OCI-LY7 (cell line): Measurements from ENCODE around the gene STX18. TPM values are rescaled to one million over a fixed set of nuclear protein-coding genes. Genes with fewer than 3 reads are reported as not detected.

Source experiments
- BruUV-seq: library from RNA; stranded (reverse); fragments of 400-500 nt; replicated peaks from 2 replicates; lab custom pipeline; 2021; lab: Mats Ljungman, UMichigan
- CTCF ChIA-PET: fragments of 300-600 bp; sonication (Branson Sonifier 250); formaldehyde crosslinking; loops from one replicate; lab custom pipeline; 2022; ENCODE audit warnings: antibody characterized with exemption; ENCODE audit not compliant: unreplicated experiment; lab: Charles Lee
- POLR2A ChIA-PET: fragments of 300-600 bp; sonication (Branson Sonifier 250); formaldehyde crosslinking; loops from one replicate; lab custom pipeline; 2022; ENCODE audit warnings: antibody characterized with exemption; lab: Charles Lee
- DNase-seq: peaks from one replicate; pipeline ENCODE4 v3.0.0-alpha.2; 2015; ENCODE audit warnings: low spot score
- H2AFZ ChIP-seq: fragments of 200-600 bp; sonication (generic), shearing (Covaris generic); 2 replicates; pipeline ENCODE4 v1.6.1; 2014; ENCODE audit warnings: mild to moderate bottlenecking, antibody characterized with exemption, low read length, moderate library complexity
- H3K27ac ChIP-seq: fragments of 200-600 bp; sonication (generic); 2 replicates; pipeline ENCODE4 v1.5.1; 2014; ENCODE audit warnings: mixed run types, low read depth, mild to moderate bottlenecking, moderate library complexity, low read length, inconsistent platforms; ENCODE audit not compliant: poor library complexity, severe bottlenecking
- H3K36me3 ChIP-seq: fragments of 200-600 bp; sonication (generic); 2 replicates; pipeline ENCODE4 v1.6.1; 2014; ENCODE audit warnings: mild to moderate bottlenecking, antibody characterized with exemption, low read length, moderate library complexity, mixed read lengths; ENCODE audit not compliant: insufficient read depth
- H3K4me1 ChIP-seq: fragments of 200-600 bp; sonication (generic); 2 replicates; pipeline ENCODE4 v1.5.1; 2014; ENCODE audit warnings: mild to moderate bottlenecking, low read length; ENCODE audit not compliant: insufficient read depth, poor library complexity, severe bottlenecking
- H3K4me2 ChIP-seq: fragments of 200-600 bp; sonication (generic); 2 replicates; pipeline ENCODE4 v1.6.1; 2014; ENCODE audit warnings: mild to moderate bottlenecking, low read length
- H3K4me3 ChIP-seq: fragments of 200-600 bp; sonication (generic); 2 replicates; pipeline ENCODE4 v1.5.1; 2014; ENCODE audit warnings: mild to moderate bottlenecking, low read depth, low read length; ENCODE audit not compliant: poor library complexity, severe bottlenecking
- H3K79me2 ChIP-seq: fragments of 200-600 bp; sonication (generic); 2 replicates; pipeline ENCODE4 v1.6.1; 2016; ENCODE audit warnings: low read depth, mild to moderate bottlenecking, low read length, moderate library complexity, mixed read lengths; ENCODE audit not compliant: insufficient read depth
- H3K9me2 ChIP-seq: fragments of 200-600 bp; sonication (generic); 2 replicates; pipeline ENCODE4 v1.6.1; 2016; ENCODE audit warnings: mild to moderate bottlenecking, low read length, mixed read lengths; ENCODE audit not compliant: insufficient read depth
- H3K9me3 ChIP-seq: fragments of 200-600 bp; sonication (generic); 2 replicates; pipeline ENCODE4 v1.6.1; 2014; ENCODE audit warnings: mild to moderate bottlenecking, mixed run types, low read length, mixed read lengths
- H4K20me1 ChIP-seq: fragments of 200-600 bp; sonication (generic); 2 replicates; pipeline ENCODE4 v1.6.1; 2014; ENCODE audit warnings: mild to moderate bottlenecking, antibody characterized with exemption, low read length, moderate library complexity, mixed read lengths; ENCODE audit not compliant: insufficient read depth
- EZH2phosphoT487 ChIP-seq: fragments of 200-600 bp; sonication (generic); IDR thresholded peaks from 2 replicates; pipeline ENCODE4 v1.6.1; 2018; ENCODE audit warnings: low read depth, borderline replicate concordance, mild to moderate bottlenecking, mixed run types, antibody characterized with exemption, low read length, moderate library complexity, mixed read lengths
- intact Hi-C: fragments of 100-400 bp; cut with micrococcal nuclease; formaldehyde crosslinking; loops from one replicate; pipeline ENCODE4 v1.10.0; 2022; ENCODE audit not compliant: unreplicated experiment
- total RNA-seq, 2 experiments: library from RNA; depleted of rRNA in 1 of 2; stranded (reverse); fragments of >200 nt in 1 of 2; shearing (Covaris generic) in 1 of 2; gene quantifications; 2 replicates each; pipeline ENCODE4 v1.2.3, GENCODE V29; 2014 to 2022
- TF ChIP-seq, protein P1 (sequence below): fragments of 200-600 bp; sonication (generic); conservative IDR thresholded peaks from 2 replicates; pipeline ENCODE4 v1.5.1; 2014; ENCODE audit warnings: mild to moderate bottlenecking, antibody characterized with exemption, low read length, moderate library complexity, mixed read lengths

Gene STX18
- total RNA-seq, 2 experiments from 2014 or later = 30.6 to 35.2 TPM

DNA sequence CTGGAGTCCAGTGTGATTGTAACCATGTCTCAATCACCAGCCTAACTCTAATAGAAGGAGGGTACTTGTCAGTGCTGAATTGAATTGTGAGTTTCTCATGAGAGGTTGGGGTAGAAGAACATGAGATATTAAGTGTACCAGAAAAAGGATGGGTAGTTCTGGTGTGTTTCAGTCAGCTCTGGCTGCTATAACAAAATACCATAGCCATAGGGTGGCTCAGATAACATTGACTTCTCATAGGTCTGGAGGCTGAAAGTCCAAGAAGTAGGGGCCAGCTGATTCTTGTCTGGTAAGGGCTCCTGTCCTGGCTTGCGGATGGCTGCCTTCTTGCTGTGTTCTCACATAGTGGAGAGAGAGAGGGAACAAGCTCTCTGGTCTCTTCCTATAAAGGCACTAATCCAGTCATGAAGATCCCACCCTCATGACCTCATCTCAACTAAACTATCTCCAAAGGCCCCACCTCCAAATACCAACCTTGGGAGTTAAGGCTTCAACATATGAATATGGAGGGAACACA is 35.6 kb upstream of the STX18 start:
- Histone ChIP-seq H3K9me3 (no peaks in the 10 kb centered on the region), H3K9me2 (no peaks in the 10 kb centered on the region), H3K4me3 (no peak overlapping the region), H3K27ac (no peak overlapping the region), H4K20me1 (no peaks in the 10 kb centered on the region), H3K4me2 (no peak overlapping the region), H3K79me2 (no peaks in the 10 kb centered on the region), H2AFZ (no peak overlapping the region), H3K36me3 (peaks cover 56% of the 10 kb centered on the region), H3K4me1 (no peaks in the 10 kb centered on the region)
- POLR2A ChIA-PET = interaction anchor here (1.0 kb wide), 1 partner anchor 14 kb away, joined by 3 read pairs; no protein-coding TSS in a partner anchor
- intact Hi-C loops = no loop called here
- CTCF ChIA-PET = no interaction called here
- BruUV-seq = no TSS peak
- TF ChIP-seq EZH2phosphoT487 = no peak
- TF ChIP-seq, protein P1, sequence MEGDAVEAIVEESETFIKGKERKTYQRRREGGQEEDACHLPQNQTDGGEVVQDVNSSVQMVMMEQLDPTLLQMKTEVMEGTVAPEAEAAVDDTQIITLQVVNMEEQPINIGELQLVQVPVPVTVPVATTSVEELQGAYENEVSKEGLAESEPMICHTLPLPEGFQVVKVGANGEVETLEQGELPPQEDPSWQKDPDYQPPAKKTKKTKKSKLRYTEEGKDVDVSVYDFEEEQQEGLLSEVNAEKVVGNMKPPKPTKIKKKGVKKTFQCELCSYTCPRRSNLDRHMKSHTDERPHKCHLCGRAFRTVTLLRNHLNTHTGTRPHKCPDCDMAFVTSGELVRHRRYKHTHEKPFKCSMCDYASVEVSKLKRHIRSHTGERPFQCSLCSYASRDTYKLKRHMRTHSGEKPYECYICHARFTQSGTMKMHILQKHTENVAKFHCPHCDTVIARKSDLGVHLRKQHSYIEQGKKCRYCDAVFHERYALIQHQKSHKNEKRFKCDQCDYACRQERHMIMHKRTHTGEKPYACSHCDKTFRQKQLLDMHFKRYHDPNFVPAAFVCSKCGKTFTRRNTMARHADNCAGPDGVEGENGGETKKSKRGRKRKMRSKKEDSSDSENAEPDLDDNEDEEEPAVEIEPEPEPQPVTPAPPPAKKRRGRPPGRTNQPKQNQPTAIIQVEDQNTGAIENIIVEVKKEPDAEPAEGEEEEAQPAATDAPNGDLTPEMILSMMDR = no peak
- no peak for DNase-seq

DNA sequence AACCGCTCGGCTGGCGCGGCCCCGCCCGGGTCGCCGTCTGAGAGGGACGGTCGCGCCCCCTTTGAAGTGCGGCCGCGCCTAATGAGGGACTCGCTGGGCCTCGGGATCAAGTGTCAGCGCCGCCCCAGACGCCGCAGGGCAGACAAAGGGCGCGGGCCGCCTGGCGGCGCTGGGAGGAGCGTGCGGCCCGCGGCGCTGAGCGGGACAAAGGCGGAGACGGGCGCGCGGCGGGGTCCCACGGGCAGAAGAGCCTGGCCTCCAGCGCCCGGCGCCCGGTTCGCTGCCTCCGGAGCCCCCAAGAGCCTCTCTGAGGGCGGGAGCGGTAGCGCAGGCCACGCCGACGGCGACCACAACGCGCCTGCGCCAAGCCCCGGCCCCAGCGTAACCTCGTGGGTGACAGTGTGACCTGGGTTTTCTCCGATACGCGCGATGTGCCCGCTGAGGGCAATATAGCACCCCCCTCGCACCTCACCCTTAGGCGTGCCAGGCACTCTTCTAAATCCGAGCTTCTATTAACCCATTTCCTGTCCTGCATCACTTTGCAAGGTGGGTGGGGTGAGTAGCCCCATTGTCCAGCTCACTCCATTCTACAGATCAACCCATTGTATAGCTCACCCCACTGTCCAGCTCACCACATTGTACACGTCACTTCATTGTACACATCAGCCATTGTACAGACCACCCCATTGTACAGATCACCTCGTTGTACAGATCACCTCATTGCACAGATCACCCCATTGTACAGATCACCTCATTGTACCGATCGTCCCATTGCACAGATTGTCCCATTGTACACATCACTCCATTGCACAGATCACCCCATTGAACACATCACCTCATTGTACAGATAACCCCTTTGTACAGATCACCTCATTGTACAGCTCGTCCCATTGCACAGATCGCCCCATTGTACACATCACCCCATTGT is 33.7 kb upstream of the STX18 start:
- no peaks in the 10 kb centered on the region for H3K9me3 ChIP-seq
- peaks cover 66% of the 10 kb centered on the region for H3K36me3 ChIP-seq
- no peaks in the 10 kb centered on the region for H3K4me1 ChIP-seq
- no peak overlapping the region for H2AFZ ChIP-seq
- BruUV-seq = no TSS peak
- H3K79me2 ChIP-seq = no peaks in the 10 kb centered on the region
- ChIA-PET CTCF (no interaction called here), POLR2A (interaction anchor here (1.5 to 1.8 kb wide), 2 partner anchors 12 to 19 kb away, joined by 5 to 6 read pairs; no protein-coding TSS in a partner anchor)
- H3K4me2 ChIP-seq = no peak overlapping the region
- no peak for DNase-seq
- TF ChIP-seq, protein P1 = no peak
- TF ChIP-seq EZH2phosphoT487 = no peak
- no peak overlapping the region for H3K27ac ChIP-seq
- no peaks in the 10 kb centered on the region for H3K9me2 ChIP-seq
- H3K4me3 ChIP-seq = no peak overlapping the region
- intact Hi-C loops = no loop called here
- no peaks in the 10 kb centered on the region for H4K20me1 ChIP-seq

DNA sequence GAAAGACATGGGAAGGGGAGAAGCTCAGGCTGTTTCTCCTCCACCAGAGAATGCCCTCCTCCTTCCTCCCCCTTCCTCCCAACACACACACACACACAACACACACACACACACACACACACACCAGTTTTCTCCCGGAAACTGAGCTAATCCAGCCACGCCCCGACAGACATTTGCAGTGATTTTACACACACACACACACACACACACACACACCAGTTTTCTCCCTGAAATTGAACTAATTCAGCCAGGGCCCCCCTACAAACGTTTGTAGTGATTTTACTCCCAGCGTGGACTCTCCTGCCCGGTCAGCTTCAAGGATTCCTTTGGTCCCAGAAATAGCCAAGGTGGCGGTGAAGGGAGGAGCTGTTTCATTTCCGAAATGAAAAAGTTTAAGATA is 32.9 kb upstream of the STX18 start:
- no peak overlapping the region for H2AFZ ChIP-seq
- POLR2A ChIA-PET = interaction anchor here (1.8 kb wide), 1 partner anchor 11 kb away, joined by 6 read pairs; no protein-coding TSS in a partner anchor
- no TSS peak for BruUV-seq

More for the DNA sequence above, 32.9 kb upstream of the STX18 start:
- H3K27ac ChIP-seq = no peak overlapping the region
- no peaks in the 10 kb centered on the region for H4K20me1 ChIP-seq
- peaks cover 67% of the 10 kb centered on the region for H3K36me3 ChIP-seq
- H3K79me2 ChIP-seq = no peaks in the 10 kb centered on the region
- no peaks in the 10 kb centered on the region for H3K9me3 ChIP-seq
- H3K4me2 ChIP-seq = no peak overlapping the region
- no peak for TF ChIP-seq EZH2phosphoT487
- TF ChIP-seq, protein P1 = no peak
- DNase-seq = no peak
- H3K9me2 ChIP-seq = no peaks in the 10 kb centered on the region
- no peaks in the 10 kb centered on the region for H3K4me1 ChIP-seq
- CTCF ChIA-PET = no interaction called here
- intact Hi-C loops = no loop called here
- no peak overlapping the region for H3K4me3 ChIP-seq
